Kidney (tissue), 14 donors: ENCODE data around the gene ESAM. TPM values are rescaled to one million over a fixed set of nuclear protein-coding genes. Genes with fewer than 3 reads are reported as not detected.

Experiments used
- DNase-seq, 5 donors: peaks; one replicate each; pipeline ENCODE4 v3.0.0-alpha.2; 2013 to 2020
- FAIRE-seq: peaks from 2 replicates; lab custom pipeline; 2012; peaks lifted over from hg19 to GRCh38; lab: Jason Lieb, UNC
- H3K27ac ChIP-seq, 2 donors: one replicate each; pipeline ENCODE4 v1.7.0; 2013; ENCODE audit warnings: low read depth in 2 of 2, low read length in 2 of 2, inconsistent platforms in 1 of 2
- H3K27me3 ChIP-seq: one replicate; pipeline ENCODE4 v1.7.1; 2013; ENCODE audit warnings: low read length, inconsistent platforms; ENCODE audit not compliant: control insufficient read depth, insufficient read depth
- H3K36me3 ChIP-seq, 3 donors: one replicate each; pipeline versions ENCODE4 v1.7.0 to v1.7.1; 2013; ENCODE audit warnings: low read length in 3 of 3, control low read depth in 1 of 3, inconsistent platforms in 1 of 3; ENCODE audit not compliant: insufficient read depth in 3 of 3, control insufficient read depth in 2 of 3
- H3K4me1 ChIP-seq, 3 donors: one replicate each; pipeline versions ENCODE4 v1.7.0 to v1.7.1; 2013; ENCODE audit warnings: low read length in 3 of 3, inconsistent platforms in 1 of 3, low read depth in 1 of 3; ENCODE audit not compliant: control insufficient read depth in 2 of 3, insufficient read depth in 2 of 3
- H3K4me3 ChIP-seq, 3 donors: one replicate each; pipeline versions ENCODE4 v1.7.0 to v1.8.1; 2013; ENCODE audit warnings: low read length in 3 of 3, control low read depth in 1 of 3, inconsistent platforms in 1 of 3
- H3K9ac ChIP-seq, 3 donors: one replicate each; pipeline versions ENCODE4 v1.7.0 to v1.7.1; 2013; ENCODE audit warnings: low read length in 3 of 3, control low read depth in 1 of 3, inconsistent platforms in 1 of 3
- H3K9me3 ChIP-seq, 3 donors: one replicate each; pipeline versions ENCODE4 v1.7.0 to v1.7.1; 2013; ENCODE audit warnings: low read length in 3 of 3, control low read depth in 1 of 3, inconsistent platforms in 1 of 3; ENCODE audit not compliant: control insufficient read depth in 2 of 3, insufficient read depth in 1 of 3
- intact Hi-C: fragments of 100-400 bp; cut with DNase I; formaldehyde crosslinking; loops from one replicate; pipeline ENCODE4 v1.11.1; 2022
- polyA plus RNA-seq: library from polyadenylated mRNA; stranded (reverse); fragments of 350-450 nt; fragmentation: Illumina TruSeq; extraction: RNeasy Lipid Tissue Mini Kit (QIAGEN cat#74804); gene quantifications from one replicate; pipeline ENCODE4 v1.2.3, GENCODE V29; 2014; ENCODE audit warnings: low read depth, low replicate concordance; ENCODE audit not compliant: insufficient read depth
- total RNA-seq: library from RNA; stranded (reverse); fragmentation: NEBNext Ultra II Directional; extraction: Animal tissue kit (Norgen Biotek cat#: 25700); gene quantifications from one replicate; pipeline ENCODE4 v1.2.1, GENCODE V29; 2021
- TF ChIP-seq, protein P1 (sequence below): IDR thresholded peaks from 3 replicates; pipeline ENCODE4 v1.5.1; 2012; ENCODE audit warnings: mild to moderate bottlenecking, moderate library complexity, borderline replicate concordance; ENCODE audit not compliant: insufficient read depth; ENCODE audit errors: extremely low read depth
- donor health status: control.
- donor health status: control.
- donor health status: control.
- donor health status: control.
- donor health status: control.
- donor health status: DM: yes; HTN: yes; CAD: no.
- donor health status: Normal renal cell carcinoma (clear cell type).

Gene ESAM
- total and polyA plus RNA-seq, 2 donors from 2014 or later, result 63.0 to 85.8 TPM

DNA sequence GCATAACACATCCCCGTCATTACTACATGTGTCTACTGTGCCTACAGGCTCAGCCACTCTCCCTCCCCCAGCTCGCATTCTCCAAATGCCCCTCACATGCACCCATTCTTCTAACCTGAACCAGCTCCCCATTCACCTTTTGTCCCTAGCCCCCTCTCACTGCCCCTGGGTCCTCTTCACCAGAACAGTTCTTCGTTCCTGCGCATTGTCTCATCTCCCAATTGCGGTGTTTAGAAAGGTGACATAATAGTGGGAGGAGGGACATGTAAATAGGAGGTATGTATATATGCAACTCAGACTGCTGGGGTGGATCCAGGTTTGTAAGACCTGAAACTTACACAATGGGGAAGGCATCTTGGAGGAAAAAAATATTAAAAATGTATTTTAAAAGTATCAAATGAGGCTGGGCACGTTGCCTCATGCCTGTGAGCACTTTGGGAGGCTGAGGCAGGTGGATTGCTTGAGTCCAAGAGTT lies 5.3 kb downstream of the ESAM start:
- Histone ChIP-seq H3K36me3 (peaks cover 0 to 3% (median 0%) of the 10 kb centered on the region in 3 donors), H3K27me3 (peaks cover 31% of the 10 kb centered on the region), H3K9ac (no peak overlapping the region), H3K9me3 (no peaks in the 10 kb centered on the region), H3K27ac (no peak overlapping the region), H3K4me1 (peaks cover 0 to 11% (median 0%) of the 10 kb centered on the region in 3 donors), H3K4me3 (no peak overlapping the region)
- intact Hi-C loops, result no loop called here
- DNase-seq, result no peak
- TF ChIP-seq, protein P1, sequence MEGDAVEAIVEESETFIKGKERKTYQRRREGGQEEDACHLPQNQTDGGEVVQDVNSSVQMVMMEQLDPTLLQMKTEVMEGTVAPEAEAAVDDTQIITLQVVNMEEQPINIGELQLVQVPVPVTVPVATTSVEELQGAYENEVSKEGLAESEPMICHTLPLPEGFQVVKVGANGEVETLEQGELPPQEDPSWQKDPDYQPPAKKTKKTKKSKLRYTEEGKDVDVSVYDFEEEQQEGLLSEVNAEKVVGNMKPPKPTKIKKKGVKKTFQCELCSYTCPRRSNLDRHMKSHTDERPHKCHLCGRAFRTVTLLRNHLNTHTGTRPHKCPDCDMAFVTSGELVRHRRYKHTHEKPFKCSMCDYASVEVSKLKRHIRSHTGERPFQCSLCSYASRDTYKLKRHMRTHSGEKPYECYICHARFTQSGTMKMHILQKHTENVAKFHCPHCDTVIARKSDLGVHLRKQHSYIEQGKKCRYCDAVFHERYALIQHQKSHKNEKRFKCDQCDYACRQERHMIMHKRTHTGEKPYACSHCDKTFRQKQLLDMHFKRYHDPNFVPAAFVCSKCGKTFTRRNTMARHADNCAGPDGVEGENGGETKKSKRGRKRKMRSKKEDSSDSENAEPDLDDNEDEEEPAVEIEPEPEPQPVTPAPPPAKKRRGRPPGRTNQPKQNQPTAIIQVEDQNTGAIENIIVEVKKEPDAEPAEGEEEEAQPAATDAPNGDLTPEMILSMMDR, result no peak
- FAIRE-seq, result no peak

DNA sequence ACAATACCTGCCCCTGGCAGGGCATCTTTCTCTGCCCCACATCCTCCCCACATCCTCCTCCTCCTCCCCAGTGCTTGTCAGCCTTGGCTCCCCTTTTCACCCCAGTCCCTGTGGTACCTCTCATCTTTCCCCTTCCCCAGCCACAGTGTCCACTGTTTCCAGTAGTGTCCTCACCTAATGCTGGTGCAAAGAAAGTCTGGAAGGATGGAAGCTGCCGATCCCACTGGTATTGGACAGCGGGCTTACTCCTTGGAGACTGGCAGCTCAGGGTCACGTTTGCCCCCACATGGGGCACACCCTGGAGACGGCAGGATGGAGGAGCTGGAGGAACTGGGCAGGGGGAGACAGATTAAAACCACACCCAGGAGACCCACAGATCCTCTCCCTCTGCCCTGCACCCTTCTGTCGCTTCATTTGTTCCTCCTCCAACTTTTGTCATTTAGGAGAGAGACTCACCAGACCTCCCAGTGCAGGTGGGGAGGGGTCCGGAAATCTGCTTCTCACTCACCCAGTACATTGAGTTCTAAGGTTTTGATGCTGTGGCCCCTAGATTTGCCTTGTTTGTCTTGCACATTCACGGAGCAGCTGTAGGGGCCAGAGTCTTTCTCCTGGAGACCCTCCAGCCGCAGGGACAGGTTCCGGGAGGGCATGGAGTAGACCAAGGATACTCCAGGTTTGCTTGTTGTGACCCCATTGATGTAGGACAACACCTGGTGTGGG lies 5.9 kb downstream of the ESAM start:
- DNase-seq (no peak), FAIRE-seq (no peak)
- H3K27ac ChIP-seq, result no peak overlapping the region
- H3K4me3 ChIP-seq, result no peak overlapping the region
- no peaks in the 10 kb centered on the region for H3K9me3 ChIP-seq
- TF ChIP-seq, protein P1, result no peak
- H3K4me1 ChIP-seq, result peaks cover 0 to 11% (median 0%) of the 10 kb centered on the region in 3 donors
- peaks cover 33% of the 10 kb centered on the region for H3K27me3 ChIP-seq
- intact Hi-C loops, result no loop called here
- H3K36me3 ChIP-seq, result peaks cover 0 to 3% (median 0%) of the 10 kb centered on the region in 3 donors
- no peak overlapping the region for H3K9ac ChIP-seq

DNA sequence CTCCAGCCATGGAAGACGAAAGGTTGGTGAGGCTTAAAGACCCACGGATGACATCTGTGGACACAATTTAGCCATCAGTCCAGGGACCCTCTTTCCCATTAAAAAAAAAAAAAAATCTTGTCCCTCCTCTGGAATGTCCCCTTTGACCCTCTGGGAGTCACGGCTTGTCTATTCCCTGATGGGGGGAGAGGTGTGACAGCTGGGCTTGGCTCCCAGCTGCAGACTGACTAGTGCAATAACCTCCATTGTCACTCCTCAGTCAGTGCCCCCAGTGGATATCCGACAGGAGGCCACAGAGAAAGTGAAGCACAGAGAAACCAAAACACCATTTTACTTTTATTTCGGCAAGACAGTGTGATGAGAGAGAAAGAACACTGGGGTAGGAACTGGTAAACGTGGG lies 7.4 kb downstream of the ESAM start:
- no peak overlapping the region for H3K9ac ChIP-seq
- H3K4me3 ChIP-seq, result no peak overlapping the region
- TF ChIP-seq, protein P1, result no peak
- peaks cover 0 to 3% (median 0%) of the 10 kb centered on the region in 3 donors for H3K36me3 ChIP-seq
- intact Hi-C loops, result no loop called here
- H3K27me3 ChIP-seq, result peaks cover 42% of the 10 kb centered on the region
- no peak overlapping the region for H3K27ac ChIP-seq
- FAIRE-seq, result no peak
- H3K9me3 ChIP-seq, result no peaks in the 10 kb centered on the region
- DNase-seq, result peak in 2 of 5 donors; percentile 10 to 29
- peaks cover 0 to 11% (median 0%) of the 10 kb centered on the region in 3 donors for H3K4me1 ChIP-seq
